ENCODE data around the gene OTOGL. TPM values are rescaled to one million over a fixed set of nuclear protein-coding genes. Genes with fewer than 3 reads are reported as not detected.
A peak's percentile ranks its signal among the peaks of the same experiment; 100 is the strongest.
"Not testable (repeated sequence)": the region's sequence is repeated elsewhere in the genome, so short reads cannot be mapped to it uniquely, and the experiment has no call there.

Gene OTOGL
- total RNA-seq, 1 donor from 2014 or later = 0.27 TPM

GRCh38 chr12:80217011-80217535 is 117.7 kb downstream of the OTOGL start:
- H3K36me3 Mint-ChIP-seq = no peaks in the 10 kb centered on the region
- H3K4me1 Mint-ChIP-seq (ENCODE audit: unreplicated experiment) = peaks cover 42% of the 10 kb centered on the region
- H3K27ac Mint-ChIP-seq = no peak overlapping the region
- H3K27me3 Mint-ChIP-seq = no peaks in the 10 kb centered on the region
- H3K9me3 Mint-ChIP-seq = peaks cover 5% of the 10 kb centered on the region
- DNase-seq (ENCODE audit: extremely low spot score, unreplicated experiment) = no peak
- no peak for TF ChIP-seq CTCF (conservative IDR thresholded peaks at IDR 0.05)
- H3K4me3 Mint-ChIP-seq = no peak overlapping the region

GRCh38 chr12:80218925-80219324 is 119.6 kb downstream of the OTOGL start:
- not testable (repeated sequence) for H3K27me3 Mint-ChIP-seq; H3K9me3 Mint-ChIP-seq; H3K36me3 Mint-ChIP-seq; H3K4me3 Mint-ChIP-seq; DNase-seq (ENCODE audit: extremely low spot score, unreplicated experiment)
- peaks cover 32% of the 10 kb centered on the region for H3K4me1 Mint-ChIP-seq (ENCODE audit: unreplicated experiment)
- peak overlapping the region; percentile 9 for H3K27ac Mint-ChIP-seq

- Mint-ChIP-seq H3K4me1 (ENCODE audit: unreplicated experiment) (peaks cover 28% of the 10 kb centered on the region), H3K27me3 (no peaks in the 10 kb centered on the region), H3K27ac (peak overlapping the region; percentile 9), H3K9me3 (peaks cover 3% of the 10 kb centered on the region), H3K4me3 (no peak overlapping the region), H3K36me3 (no peaks in the 10 kb centered on the region)
- no peak for TF ChIP-seq CTCF (conservative IDR thresholded peaks at IDR 0.05)
- no peak for DNase-seq (ENCODE audit: extremely low spot score, unreplicated experiment)
Observed at GRCh38 chr12:80219345-80219744, 120.0 kb downstream of the OTOGL start.

- TF ChIP-seq CTCF (conservative IDR thresholded peaks at IDR 0.05) = no peak
- Mint-ChIP-seq H3K4me1 (ENCODE audit: unreplicated experiment) (peaks cover 21% of the 10 kb centered on the region), H3K27me3 (no peaks in the 10 kb centered on the region), H3K36me3 (no peaks in the 10 kb centered on the region), H3K4me3 (no peak overlapping the region), H3K27ac (no peak overlapping the region), H3K9me3 (no peaks in the 10 kb centered on the region)
- no peak for DNase-seq (ENCODE audit: extremely low spot score, unreplicated experiment)
Observed at GRCh38 chr12:80222261-80222660, 122.9 kb downstream of the OTOGL start.

- no peaks in the 10 kb centered on the region for H3K9me3 Mint-ChIP-seq
- no peak for DNase-seq (ENCODE audit: extremely low spot score, unreplicated experiment)
- H3K4me3 Mint-ChIP-seq = no peak overlapping the region
- H3K4me1 Mint-ChIP-seq (ENCODE audit: unreplicated experiment) = peaks cover 4% of the 10 kb centered on the region
- H3K27ac Mint-ChIP-seq = no peak overlapping the region
- TF ChIP-seq CTCF (conservative IDR thresholded peaks at IDR 0.05) = no peak
- no peaks in the 10 kb centered on the region for H3K36me3 Mint-ChIP-seq
- H3K27me3 Mint-ChIP-seq = no peaks in the 10 kb centered on the region
Observed at GRCh38 chr12:80226576-80226975, 127.2 kb downstream of the OTOGL start.

GRCh38 chr12:80227904-80228303 is 128.6 kb downstream of the OTOGL start:
- not testable (repeated sequence) for H3K9me3 Mint-ChIP-seq; H3K4me3 Mint-ChIP-seq; H3K27ac Mint-ChIP-seq; H3K4me1 Mint-ChIP-seq (ENCODE audit: unreplicated experiment); DNase-seq (ENCODE audit: extremely low spot score, unreplicated experiment); H3K36me3 Mint-ChIP-seq; H3K27me3 Mint-ChIP-seq

GRCh38 chr12:80230068-80230467 is 130.7 kb downstream of the OTOGL start:
- no peak for DNase-seq (ENCODE audit: extremely low spot score, unreplicated experiment)
- no peak for TF ChIP-seq CTCF (conservative IDR thresholded peaks at IDR 0.05)
- no peaks in the 10 kb centered on the region for H3K27me3 Mint-ChIP-seq
- no peak overlapping the region for H3K4me3 Mint-ChIP-seq
- H3K27ac Mint-ChIP-seq = no peak overlapping the region
- H3K4me1 Mint-ChIP-seq (ENCODE audit: unreplicated experiment) = peaks cover 4% of the 10 kb centered on the region
- no peaks in the 10 kb centered on the region for H3K9me3 Mint-ChIP-seq
- H3K36me3 Mint-ChIP-seq = no peaks in the 10 kb centered on the region

Data from type B pancreatic cell (in vitro differentiated cells).